SJSA1 (cell line): ENCODE measurements around the gene GRB2. TPM values are rescaled to one million over a fixed set of nuclear protein-coding genes. Genes with fewer than 3 reads are reported as not detected.
"Not testable (repeated sequence)": the region's sequence is repeated elsewhere in the genome, so short reads cannot be mapped to it uniquely, and the experiment has no call there.

Source experiments
- DNase-seq, 2 experiments: peaks; one replicate each; pipeline ENCODE4 v3.0.0-alpha.2; 2015 to 2020; ENCODE audit warnings: low spot score in 2 of 2, low read depth in 1 of 2
- H3K27ac ChIP-seq: fragments of 250-450 bp; sonication (Bioruptor Pico); 2 replicates; pipeline ENCODE4 v1.5.1; 2020; ENCODE audit warnings: mild to moderate bottlenecking, moderate library complexity
- H3K27me3 ChIP-seq: fragments of 250-450 bp; sonication (Bioruptor Pico); replicated peaks from 2 replicates; pipeline ENCODE4 v1.5.1; 2020; ENCODE audit warnings: mild to moderate bottlenecking, moderate library complexity
- H3K36me3 ChIP-seq: fragments of 250-450 bp; sonication (Bioruptor Pico); 2 replicates; pipeline ENCODE4 v1.5.1; 2020; ENCODE audit warnings: mild to moderate bottlenecking
- H3K4me1 ChIP-seq: fragments of 250-450 bp; sonication (Bioruptor Pico); replicated peaks from 2 replicates; pipeline ENCODE4 v1.6.1; 2021; ENCODE audit warnings: mild to moderate bottlenecking
- H3K4me3 ChIP-seq: fragments of 250-450 bp; sonication (Bioruptor Pico); 2 replicates; pipeline ENCODE4 v1.5.1; 2020; ENCODE audit warnings: mild to moderate bottlenecking
- H3K9me3 ChIP-seq: fragments of 250-450 bp; sonication (Bioruptor Pico); replicated peaks from 2 replicates; pipeline ENCODE4 v1.5.1; 2020; ENCODE audit warnings: mild to moderate bottlenecking
- total RNA-seq: library from RNA; depleted of rRNA; stranded (reverse); fragments of >200 nt; shearing (Covaris generic); gene quantifications from 2 replicates; pipeline ENCODE4 v1.2.3, GENCODE V29; 2014; rRNA removed

The GRB2 gene
- 200 and 449 TPM in 2 replicates for total RNA-seq

- Histone ChIP-seq H3K27me3 (peaks cover 3% of the 10 kb centered on the region; the same call in 1 of the 2 replicates), H3K27ac (peak within 1 kb of the TSS; percentile 59), H3K4me3 (peak within 1 kb of the TSS; percentile 98), H3K9me3 (no peaks in the 10 kb centered on the region), H3K4me1 (peaks cover 18% of the 10 kb centered on the region), H3K36me3 (peaks cover 5% of the 10 kb centered on the region)
- peak; percentile 93 to 100 for DNase-seq
Observed at GRCh38 chr17:75405365-75406221, at the start of gene GRB2. Gene GRB2, minus strand, starts transcription at chr17:75405678. Its CDS starts 12,050 bp downstream, at chr17:75393628.

GRCh38 chr17:75454672-75455071, 49.2 kb upstream of the GRB2 start:
- not testable (repeated sequence) for H3K27ac ChIP-seq

DNA sequence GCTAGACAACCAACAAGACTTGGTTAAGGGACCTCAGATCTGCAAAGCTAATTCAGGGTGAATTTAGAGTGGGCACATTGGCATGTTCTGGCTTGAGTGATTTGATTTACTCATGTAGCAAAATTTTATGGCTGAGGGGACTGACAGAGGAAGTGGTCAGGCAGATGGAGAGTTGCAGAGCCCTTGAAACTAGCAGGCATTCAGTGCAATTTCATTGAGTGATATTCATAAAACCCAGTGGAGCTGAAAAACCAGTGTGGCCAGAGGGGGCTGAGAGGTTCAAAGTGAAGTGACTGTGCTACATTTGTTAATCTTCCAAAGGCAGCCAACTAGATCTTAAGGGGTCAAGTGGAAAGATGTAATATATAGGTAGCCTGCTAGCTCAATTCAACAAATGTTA, 48.7 kb upstream of the GRB2 start:
- H3K9me3 ChIP-seq, result no peaks in the 10 kb centered on the region
- no peak overlapping the region for H3K4me3 ChIP-seq
- peaks cover 47% of the 10 kb centered on the region for H3K4me1 ChIP-seq
- H3K27ac ChIP-seq, result no peak overlapping the region
- H3K27me3 ChIP-seq, result no peaks in the 10 kb centered on the region
- DNase-seq, result no peak
- H3K36me3 ChIP-seq, result peaks cover 4% of the 10 kb centered on the region; the same call in 1 of the 2 replicates

More at GRCh38 chr17:75454672-75455071, 49.2 kb upstream of the GRB2 start:
- not testable (repeated sequence) for H3K27me3 ChIP-seq, H3K9me3 ChIP-seq, DNase-seq, H3K36me3 ChIP-seq, H3K4me3 ChIP-seq
- peaks cover 47% of the 10 kb centered on the region for H3K4me1 ChIP-seq

DNA sequence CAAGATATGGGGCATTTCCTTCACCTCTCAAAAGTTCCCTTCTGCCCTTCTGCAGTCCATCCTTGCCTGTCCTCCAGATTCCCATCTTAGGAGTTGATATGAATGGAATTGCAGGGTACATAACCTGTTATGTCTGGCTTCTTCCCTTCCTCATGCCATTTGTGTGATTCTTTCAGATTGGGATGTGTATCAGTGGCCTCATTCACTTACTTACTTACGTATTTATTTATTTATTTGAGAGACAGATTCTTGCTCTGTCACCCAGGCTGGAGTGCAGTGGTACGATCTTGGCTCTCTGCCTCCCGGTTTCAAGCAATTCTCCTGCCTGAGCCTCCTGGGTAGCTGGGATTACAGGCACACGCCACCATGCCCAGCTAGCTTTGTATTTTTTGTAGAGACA, 44.8 kb upstream of the GRB2 start:
- no peaks in the 10 kb centered on the region for H3K27me3 ChIP-seq
- H3K27ac ChIP-seq, result peak overlapping the region; percentile 25; the same call in 1 of the 2 replicates
- H3K9me3 ChIP-seq, result no peaks in the 10 kb centered on the region
- peaks cover 42% of the 10 kb centered on the region for H3K4me1 ChIP-seq
- H3K36me3 ChIP-seq, result no peaks in the 10 kb centered on the region
- H3K4me3 ChIP-seq, result no peak overlapping the region
- DNase-seq, result peak in 1 of 2 experiments; percentile 64

DNA sequence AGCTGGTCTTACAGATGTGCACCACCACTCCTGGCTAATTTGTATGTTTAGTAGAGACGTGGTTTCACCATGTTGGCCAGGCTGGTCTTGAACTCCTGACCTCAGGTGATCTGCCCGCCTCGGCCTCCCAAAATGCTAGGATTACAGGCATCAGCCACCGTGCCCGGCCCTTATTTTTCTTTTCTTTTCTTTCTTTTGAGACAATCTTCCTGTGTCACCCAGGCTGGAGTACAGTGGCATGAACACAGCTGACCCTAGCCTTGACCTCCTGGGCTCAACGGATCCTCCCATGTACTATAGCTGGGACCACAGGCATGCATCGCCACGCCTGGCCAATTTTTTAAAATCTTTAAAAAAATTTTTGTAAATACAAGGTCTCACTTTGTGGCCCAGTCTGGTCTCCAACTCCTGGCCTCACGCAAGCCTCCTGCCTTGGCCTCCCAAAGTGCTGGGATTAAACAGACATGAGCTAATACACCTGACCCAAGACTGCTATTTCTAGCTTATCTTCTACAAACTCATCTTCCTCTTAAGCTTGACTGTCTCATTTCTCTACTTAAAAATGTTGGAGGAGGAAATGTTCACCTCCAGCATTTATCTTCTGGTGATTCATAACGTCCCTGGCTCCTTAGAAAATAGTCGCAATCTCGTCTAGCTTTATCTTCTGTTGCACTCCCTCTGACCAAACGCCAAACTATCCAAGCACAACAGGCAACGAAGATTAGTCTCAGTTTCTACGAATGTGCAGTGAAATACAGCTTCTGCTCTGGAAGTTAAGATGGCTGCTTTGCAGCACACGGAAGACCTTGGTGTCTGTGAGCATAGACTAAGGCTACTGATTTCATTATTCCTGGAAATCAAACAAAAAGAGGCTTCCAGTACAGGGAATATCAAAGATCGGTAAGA, 42.7 kb upstream of the GRB2 start:
- peaks cover 54% of the 10 kb centered on the region for H3K4me1 ChIP-seq
- DNase-seq, result no peak

DNA sequence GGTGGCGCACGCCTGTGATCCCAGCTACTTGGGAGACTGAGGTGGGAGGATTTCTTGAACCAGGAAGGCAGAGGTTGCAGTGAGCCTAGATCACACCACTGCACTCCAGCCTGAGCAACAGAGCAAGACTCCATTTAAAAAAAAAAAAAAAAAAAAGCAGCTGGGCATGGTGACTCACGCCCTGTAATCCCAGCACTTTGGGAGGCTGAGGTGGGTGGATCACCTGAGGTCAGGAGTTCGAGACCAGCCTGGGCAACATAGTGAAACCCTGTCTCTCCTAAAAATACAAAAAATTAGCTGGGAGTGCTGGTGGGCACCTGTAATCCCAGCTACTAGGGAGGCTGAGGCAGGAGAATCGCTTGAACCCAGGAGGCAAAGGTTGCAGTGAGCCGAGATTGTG, 40.4 kb upstream of the GRB2 start:
- not testable (repeated sequence) for H3K27me3 ChIP-seq, H3K36me3 ChIP-seq, H3K27ac ChIP-seq, DNase-seq, H3K9me3 ChIP-seq, H3K4me3 ChIP-seq
- H3K4me1 ChIP-seq, result peaks cover 73% of the 10 kb centered on the region

More for the DNA sequence above, 42.7 kb upstream of the GRB2 start:
- no peak overlapping the region for H3K4me3 ChIP-seq
- H3K27ac ChIP-seq, result no peak overlapping the region
- H3K9me3 ChIP-seq, result no peaks in the 10 kb centered on the region
- H3K36me3 ChIP-seq, result no peaks in the 10 kb centered on the region
- H3K27me3 ChIP-seq, result no peaks in the 10 kb centered on the region

GRCh38 chr17:75445296-75445695, 39.8 kb upstream of the GRB2 start:
- H3K36me3 ChIP-seq, result no peaks in the 10 kb centered on the region
- no peak for DNase-seq
- H3K27ac ChIP-seq, result no peak overlapping the region

GRCh38 chr17:75442168-75443103, 37.0 kb upstream of the GRB2 start:
- Histone ChIP-seq H3K4me1 (peaks cover 57% of the 10 kb centered on the region), H3K4me3 (no peak overlapping the region), H3K27ac (peak overlapping the region; percentile 85), H3K9me3 (no peaks in the 10 kb centered on the region), H3K27me3 (no peaks in the 10 kb centered on the region), H3K36me3 (no peaks in the 10 kb centered on the region)
- DNase-seq, result peak; percentile 94 to 98

More at GRCh38 chr17:75445296-75445695, 39.8 kb upstream of the GRB2 start:
- Histone ChIP-seq H3K9me3 (no peaks in the 10 kb centered on the region), H3K27me3 (no peaks in the 10 kb centered on the region), H3K4me3 (no peak overlapping the region), H3K4me1 (peaks cover 74% of the 10 kb centered on the region)

DNA sequence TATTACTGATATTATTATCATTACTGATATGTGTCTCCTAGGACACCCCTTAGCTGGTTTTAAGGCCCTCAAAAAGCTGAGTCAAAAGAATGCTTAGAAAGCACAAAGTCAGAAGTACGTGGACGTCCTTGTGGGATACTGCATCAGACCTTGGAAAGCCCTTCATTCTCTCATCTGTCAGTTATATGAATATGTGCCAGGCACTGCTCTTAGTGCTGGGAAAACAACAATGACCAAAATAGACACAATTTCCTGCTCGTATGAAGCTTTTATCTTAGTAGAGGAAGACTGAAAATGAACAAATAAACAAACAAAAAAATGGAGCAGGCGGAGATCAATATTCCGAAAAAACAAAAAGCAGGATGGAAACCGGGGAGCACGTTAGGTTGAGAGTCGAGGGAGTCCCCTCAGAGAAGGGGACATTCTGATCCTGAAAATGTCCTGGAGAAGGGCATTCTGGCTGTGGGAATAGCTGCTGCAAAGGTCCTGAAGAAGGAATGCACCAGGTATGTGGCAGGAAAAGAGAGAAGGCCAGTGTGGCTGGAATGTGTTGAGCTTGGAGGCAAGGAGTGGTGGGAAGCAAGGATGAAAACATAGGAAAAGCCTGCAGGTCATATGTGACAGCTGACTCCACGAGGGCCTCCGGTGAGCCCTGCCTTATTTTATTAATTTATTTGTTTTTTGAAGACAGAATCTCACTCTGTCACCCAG, 35.4 kb upstream of the GRB2 start:
- peak in 1 of 2 experiments; percentile 60 for DNase-seq
- H3K9me3 ChIP-seq, result no peaks in the 10 kb centered on the region
- H3K27me3 ChIP-seq, result no peaks in the 10 kb centered on the region
- H3K36me3 ChIP-seq, result no peaks in the 10 kb centered on the region
- H3K4me1 ChIP-seq, result peaks cover 61% of the 10 kb centered on the region
- peak overlapping the region; percentile 85 for H3K27ac ChIP-seq
- no peak overlapping the region for H3K4me3 ChIP-seq

- peaks cover 61% of the 10 kb centered on the region for H3K4me1 ChIP-seq
- H3K36me3 ChIP-seq, result no peaks in the 10 kb centered on the region
- no peaks in the 10 kb centered on the region for H3K27me3 ChIP-seq
- no peak overlapping the region for H3K4me3 ChIP-seq
- DNase-seq, result no peak
- H3K9me3 ChIP-seq, result no peaks in the 10 kb centered on the region
- H3K27ac ChIP-seq, result no peak overlapping the region
Observed at GRCh38 chr17:75439287-75439686, 33.8 kb upstream of the GRB2 start.

DNA sequence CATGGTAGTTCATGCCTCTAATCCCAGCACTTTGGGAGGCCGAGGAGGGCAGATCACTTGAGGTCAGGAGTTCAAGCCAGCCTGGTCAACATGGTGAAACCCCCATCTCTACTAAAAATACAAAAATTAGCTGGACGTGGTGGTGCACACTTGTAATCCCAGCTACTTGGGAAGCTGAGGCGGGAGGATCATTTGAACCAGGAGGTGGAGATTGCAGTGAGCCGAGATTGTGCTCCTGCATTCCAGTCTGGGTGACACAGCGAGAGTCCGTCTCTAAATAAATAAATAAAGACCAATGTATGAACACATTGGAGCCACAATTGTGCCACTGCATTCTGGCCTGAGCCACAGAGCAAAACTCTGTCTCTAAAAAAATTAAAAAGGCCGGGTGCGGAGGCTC, 31.9 kb upstream of the GRB2 start:
- not testable (repeated sequence) for H3K4me3 ChIP-seq, DNase-seq, H3K27ac ChIP-seq, H3K9me3 ChIP-seq, H3K27me3 ChIP-seq, H3K36me3 ChIP-seq
- peaks cover 56% of the 10 kb centered on the region for H3K4me1 ChIP-seq

GRCh38 chr17:75434433-75434832, 29.0 kb upstream of the GRB2 start:
- H3K36me3 ChIP-seq, H3K4me3 ChIP-seq, H3K27me3 ChIP-seq, H3K9me3 ChIP-seq: not testable (repeated sequence)
- H3K4me1 ChIP-seq, result peaks cover 50% of the 10 kb centered on the region
- peak; percentile 70 to 85 for DNase-seq
- H3K27ac ChIP-seq, result peak overlapping the region; percentile 58
